GM12891 (cell line): ENCODE results near the gene MED27.

ENCODE experiments used
- POLR2A ChIP-seq: IDR thresholded peaks from 2 replicates; pipeline ENCODE4 v1.6.1; 2011; ENCODE audit warnings: low read depth, low read length, control low read depth
- POLR2AphosphoS5 ChIP-seq: IDR thresholded peaks from 2 replicates; pipeline ENCODE4 v1.6.1; 2011; ENCODE audit warnings: low read depth, low read length, control low read depth

- TF ChIP-seq POLR2A (no peak), POLR2AphosphoS5 (no peak)
These were observed 41.4 kb upstream of the MED27 start for GRCh38 chr9:132121021-132121420.
